ENCODE data around the gene PRM1. TPM values are rescaled to one million over a fixed set of nuclear protein-coding genes. Genes with fewer than 3 reads are reported as not detected.

PRM1 gene, protein sequence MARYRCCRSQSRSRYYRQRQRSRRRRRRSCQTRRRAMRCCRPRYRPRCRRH
- total RNA-seq, result not detected in 2 replicates

GRCh38 chr16:11280616-11281522 is at the start of gene PRM1:
Gene PRM1, minus strand, starts transcription at chr16:11281330. Its CDS starts 92 bp downstream, at chr16:11281238.

DNA sequence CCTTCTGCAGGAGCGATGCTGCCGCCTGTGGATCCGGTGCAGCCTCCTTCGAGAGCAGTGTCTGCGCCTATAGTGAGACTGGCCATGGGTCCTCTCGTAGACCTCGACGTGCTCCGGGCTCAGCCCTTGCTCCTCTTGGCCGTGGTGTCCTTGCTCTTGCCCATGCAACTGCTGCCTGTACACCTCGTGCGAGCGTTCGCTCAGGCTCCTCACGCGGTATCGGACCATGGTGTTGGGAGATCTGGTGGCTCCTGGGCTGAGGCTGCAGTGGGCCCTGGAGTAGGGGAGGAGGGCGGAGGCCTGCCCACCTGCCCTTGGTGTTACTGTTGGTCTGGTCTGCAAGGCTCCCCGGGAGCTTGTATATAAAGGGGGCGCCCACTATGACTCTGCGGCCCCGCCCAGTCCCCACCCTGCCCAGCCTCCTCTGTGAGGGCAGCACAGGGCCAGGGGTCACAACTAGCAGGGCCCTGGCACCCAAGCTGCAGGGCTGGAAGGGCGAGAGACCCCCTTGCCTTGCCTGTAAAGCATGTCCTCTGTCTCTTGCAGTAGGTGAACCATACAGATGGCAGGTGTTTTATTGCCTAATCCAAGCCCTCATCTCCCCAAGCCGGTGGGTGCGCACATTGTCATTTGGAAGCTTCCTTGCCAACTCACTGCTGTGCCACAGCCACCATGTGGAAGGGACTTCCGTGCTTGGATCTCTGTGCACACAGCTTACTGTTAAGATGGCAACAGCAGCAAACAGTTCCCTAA is 4.8 kb downstream of the PRM1 start, which contains the start of gene PRM2:
Gene PRM2, minus strand, starts transcription at position 338 of the 753 bp plus-strand sequence. Its CDS starts 110 bp downstream, at position 228.

DNA sequence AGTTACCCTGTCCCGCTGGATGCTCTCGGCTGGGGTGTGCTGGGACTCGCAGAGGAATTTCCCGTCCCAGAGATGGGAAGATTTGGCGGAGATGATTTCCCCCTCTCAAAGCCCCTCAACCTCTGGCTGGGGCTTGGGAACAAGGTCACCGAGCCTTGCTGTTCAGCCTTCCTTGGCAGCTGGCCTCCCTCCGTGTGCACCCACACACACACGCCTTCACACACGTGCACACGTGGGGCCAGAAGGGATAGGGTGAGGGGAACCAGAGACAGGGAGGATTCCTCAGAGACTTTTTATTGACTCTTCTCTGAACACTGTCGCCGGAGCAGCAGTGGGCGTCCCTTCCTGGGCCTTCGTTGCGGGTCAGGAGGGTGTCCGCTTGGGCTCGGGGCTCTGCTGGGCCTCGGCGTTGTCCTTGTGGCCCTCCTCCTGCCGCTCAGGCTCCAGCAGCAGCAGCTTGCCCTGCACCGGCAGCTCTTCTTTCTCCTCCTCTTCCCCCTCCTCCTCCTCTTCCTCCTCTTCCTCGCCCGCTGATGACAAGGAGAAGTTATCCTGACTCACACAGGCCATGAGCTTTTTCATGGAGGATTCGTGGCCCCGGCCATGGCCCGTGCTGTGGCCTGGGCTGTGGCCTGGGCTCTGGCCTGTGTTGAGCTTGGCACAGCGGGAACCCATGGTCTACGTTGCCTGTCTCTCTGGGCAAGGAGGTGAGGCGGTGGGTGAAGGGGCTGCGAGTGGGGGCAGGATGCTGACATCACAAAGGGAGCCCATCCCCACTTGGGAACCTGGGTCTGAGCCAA is 8.0 kb downstream of the PRM1 start, which contains the start of gene PRM3:
Gene PRM3, minus strand, starts transcription at position 709 of the 800 bp plus-strand sequence. Its CDS starts 34 bp downstream, at position 675.

DNA sequence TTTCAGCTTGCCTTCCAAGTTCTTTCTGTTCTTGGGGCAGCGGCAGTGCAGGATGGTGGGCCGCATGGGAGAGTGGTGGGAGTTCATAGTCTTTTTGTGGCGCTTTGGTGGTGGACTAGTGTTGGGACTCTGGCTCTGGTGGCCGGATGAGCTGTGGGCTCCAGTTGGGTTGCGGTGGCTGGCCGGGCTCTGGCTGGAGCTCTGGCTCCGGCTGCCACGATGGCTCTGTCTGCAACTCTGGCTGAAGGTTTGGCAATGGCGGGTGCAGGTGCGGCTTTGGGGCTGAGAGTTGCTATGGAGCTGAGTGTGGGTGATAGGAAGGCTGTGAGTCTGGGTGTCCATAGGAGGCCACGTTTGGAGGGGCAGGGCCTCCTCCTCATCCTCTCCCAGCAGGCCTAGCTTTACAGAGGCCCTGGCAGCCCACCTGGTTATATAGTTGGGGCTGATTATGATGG is 12.2 kb downstream of the PRM1 start, which contains the start of gene TNP2:
Gene TNP2, minus strand, starts transcription at position 405 of the 455 bp plus-strand sequence. Its CDS starts 63 bp downstream, at position 342.

DNA sequence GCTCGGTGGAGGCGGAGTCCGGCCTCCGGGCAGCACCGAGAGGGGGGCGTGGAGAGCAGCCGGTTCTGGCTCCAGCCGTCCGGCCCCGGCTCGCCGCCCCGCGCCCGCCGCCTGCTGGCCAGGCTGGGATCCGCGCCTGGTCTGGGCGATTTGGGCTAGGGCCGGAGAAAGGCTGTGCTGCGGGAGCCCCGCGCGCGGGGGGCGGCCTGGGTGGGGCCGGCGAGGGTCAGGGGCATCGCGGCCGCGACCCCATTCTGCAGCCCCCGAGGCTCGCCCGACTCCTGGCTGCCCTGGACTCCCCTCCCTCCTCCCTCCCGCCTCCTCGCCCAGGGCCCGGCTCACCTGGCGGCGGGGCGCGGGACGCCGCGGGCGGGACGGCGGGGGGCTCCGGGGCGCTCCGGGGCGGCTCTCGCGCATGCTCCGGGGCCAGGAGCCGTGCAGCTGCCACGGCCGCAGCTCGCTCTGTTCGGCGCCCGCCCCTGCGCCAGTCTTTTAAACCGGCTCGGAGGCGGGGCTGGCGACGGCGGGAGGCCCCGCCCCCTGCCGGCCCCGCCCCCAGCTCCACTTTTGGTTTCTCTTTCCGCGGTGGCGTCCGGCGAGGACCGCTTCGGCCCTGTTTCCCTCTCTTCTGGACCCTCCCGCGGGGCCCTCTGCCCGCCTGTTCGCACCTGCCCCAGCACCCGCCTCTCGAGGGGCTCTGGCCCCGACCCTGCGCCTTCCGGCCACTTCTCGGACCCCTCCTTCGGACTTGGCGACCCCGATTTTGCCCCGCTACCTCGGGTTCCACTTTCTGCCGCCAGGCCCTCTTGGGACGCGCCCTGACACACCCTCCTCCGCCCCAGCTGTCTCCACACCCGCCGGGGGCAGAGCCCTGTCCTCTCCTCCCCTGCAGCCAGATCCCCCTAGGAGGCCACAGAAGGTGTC is 25.1 kb downstream of the PRM1 start, which contains the start of gene SOCS1:
Gene SOCS1, minus strand, starts transcription at position 468 of the 924 bp plus-strand sequence. CDS start 726 bp downstream, outside the sequence.

Other genes starting within 250 kb of the PRM1 start
- gene SOCS1, start 25.1 kb downstream of the PRM1 start, total RNA-seq, result 3.2 and 5.7 TPM in 2 replicates
- not detected in 2 replicates for gene TNP2, start 12.0 kb downstream of the PRM1 start, total RNA-seq
- gene PRM3, start 7.7 kb downstream of the PRM1 start, total RNA-seq, result not detected in 2 replicates
- gene PRM2, start 4.8 kb downstream of the PRM1 start, total RNA-seq, result not detected in 2 replicates
- 1.9 and 2.8 TPM in 2 replicates for gene RMI2, start 64.1 kb upstream of the PRM1 start, total RNA-seq

All from pericardium fibroblast (primary cell).